CD4-positive, alpha-beta T cell treated with Interleukin-12 subunit alpha and Interleukin-12 subunit beta, for 1 hour (primary cell): ENCODE data around the gene NINL.
"Not testable (repeated sequence)": the region's sequence is repeated elsewhere in the genome, so short reads cannot be mapped to it uniquely, and the experiment has no call there.

ENCODE experiments used
- DNase-seq: peaks from one replicate; pipeline ENCODE4 v3.0.0-alpha.2; 2020

Gene NINL

DNA sequence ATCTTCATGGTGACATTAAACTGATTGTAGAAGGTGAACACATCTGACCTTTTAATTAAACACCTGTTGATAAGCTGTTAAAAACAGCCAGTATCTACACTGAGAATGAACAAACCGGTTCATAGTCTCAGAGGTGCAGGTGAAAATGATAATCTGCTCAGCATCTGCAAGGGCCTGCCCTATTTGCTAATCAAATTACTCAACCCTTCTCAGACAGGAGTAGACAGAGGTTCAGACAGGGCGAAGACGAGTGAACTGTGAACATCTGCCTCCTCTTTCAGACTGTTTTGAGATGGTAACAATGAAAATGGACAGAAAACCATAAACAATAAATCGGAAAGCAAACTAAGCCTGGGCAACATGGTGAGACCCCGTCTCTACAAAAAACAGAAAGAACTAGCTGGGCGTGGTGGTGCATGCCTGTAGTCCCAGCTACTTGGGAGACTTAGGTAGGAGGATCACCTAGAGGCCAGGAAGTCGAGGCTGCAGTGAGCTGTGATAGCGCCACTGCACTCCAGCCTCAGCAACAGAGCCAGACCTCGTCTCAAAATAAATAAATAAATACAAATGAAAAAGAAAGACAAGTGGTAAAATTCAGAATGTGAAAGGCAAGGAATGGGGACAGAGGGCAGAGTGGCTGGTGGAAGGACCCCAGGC is 55.9 kb downstream of the NINL start:
- DNase-seq, result no peak

- DNase-seq, result no peak
Observed at GRCh38 chr20:25527949-25528348, 57.4 kb downstream of the NINL start.

GRCh38 chr20:25526446-25526845 is 58.9 kb downstream of the NINL start:
- DNase-seq, result no peak

DNA sequence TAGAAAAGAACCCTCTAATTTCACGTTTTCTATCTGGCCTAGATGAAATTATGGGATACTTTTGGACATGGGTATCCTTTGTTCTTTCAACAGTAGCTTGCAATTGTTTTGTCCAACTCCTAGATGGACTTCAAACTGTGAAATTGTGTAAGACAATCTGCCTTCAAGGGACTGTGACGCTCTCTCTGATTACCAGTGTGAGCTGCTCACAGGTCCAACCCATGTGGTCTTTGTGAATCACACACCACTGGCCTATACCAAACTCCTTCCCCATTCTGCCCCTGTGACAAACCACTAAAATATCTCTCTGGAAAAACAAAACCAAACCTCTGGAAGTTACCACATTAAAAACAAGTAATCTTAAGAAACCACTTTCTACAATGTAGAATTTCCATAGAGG is 59.5 kb downstream of the NINL start:
- no peak for DNase-seq

GRCh38 chr20:25525295-25525694 is 60.0 kb downstream of the NINL start:
- DNase-seq, result no peak

GRCh38 chr20:25521382-25521781 is 63.9 kb downstream of the NINL start:
- DNase-seq, result no peak

GRCh38 chr20:25517124-25517523 is 68.2 kb downstream of the NINL start:
- no peak for DNase-seq

GRCh38 chr20:25514747-25515340 is 70.5 kb downstream of the NINL start:
- DNase-seq, result no peak

DNA sequence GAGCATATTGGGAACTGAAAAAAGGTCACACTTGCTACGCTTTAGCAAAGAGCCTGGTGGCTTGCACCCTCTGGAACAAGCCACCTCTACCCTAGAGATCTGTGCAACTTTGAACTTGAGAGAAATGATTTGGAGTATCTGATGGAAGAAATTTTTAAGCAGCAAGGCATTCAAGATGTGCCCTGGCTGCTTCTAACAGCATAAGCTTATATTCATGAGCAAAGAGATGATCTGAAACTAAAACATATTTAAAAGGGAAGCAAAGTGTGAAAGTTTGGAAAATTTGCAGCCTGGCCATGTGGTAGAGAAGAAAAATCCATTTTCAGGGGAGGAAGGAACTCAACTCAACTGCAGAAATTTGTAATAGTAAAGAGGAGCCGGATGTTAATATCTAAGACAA is 71.1 kb downstream of the NINL start:
- no peak for DNase-seq

- no peak for DNase-seq
Observed at GRCh38 chr20:25512709-25513108, 72.6 kb downstream of the NINL start.

DNA sequence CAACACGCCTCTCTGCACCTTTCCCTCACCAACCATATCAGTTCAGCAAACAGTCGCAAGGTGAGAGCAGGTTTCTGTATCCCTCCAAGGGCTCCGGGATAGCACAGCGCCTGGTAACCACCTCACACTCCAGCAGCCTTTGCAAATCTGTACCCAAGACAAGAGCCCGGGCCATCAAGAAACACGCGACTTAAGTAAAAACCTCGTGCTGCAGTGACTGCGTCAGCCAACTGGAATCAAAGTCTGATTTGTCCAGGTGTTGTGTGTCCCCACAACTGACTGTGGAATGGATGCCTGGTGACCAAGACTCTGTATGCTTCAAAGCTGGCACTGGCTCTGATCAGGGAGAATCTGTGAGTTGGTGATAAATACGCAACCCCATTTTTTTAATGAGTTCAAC is 74.1 kb downstream of the NINL start:
- no peak for DNase-seq

DNA sequence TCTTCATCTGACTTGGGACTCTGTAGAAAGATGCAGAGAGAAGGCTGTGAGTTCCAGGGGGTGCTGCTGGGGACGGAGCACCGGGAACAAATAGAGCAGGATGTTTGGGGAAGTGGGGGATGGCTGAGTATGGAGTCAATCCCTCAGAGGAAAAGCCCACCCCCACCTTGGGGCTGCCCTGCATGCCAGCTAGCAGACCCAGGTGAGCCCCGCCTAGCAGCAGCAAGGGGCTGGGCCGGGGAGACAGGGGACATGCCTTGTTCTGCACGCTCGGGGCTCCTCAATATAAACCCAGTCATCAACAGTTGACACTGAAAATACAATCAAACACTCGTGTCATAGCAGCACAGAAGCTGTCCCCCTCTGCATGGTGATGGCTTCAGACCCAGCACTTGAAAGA is 74.6 kb downstream of the NINL start:
- DNase-seq, result no peak

DNA sequence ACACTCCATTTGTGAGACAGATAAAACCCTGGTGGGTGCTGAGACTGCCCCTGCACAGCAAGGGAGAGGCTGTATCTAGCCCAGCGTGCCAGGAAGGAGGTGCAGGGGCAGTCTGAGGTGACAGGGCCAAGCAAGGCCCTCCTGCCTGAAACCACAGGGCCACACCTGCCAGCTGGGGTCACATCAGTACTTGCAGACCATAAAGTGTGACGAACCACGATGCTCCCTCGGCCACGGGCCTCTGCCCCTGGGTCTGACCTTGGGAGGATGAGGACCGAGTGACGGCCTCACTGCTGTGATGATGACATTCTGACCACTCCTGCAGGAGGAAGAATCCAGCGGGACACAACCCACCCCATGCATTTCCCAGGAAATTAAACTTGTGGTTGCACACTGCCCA is 75.1 kb downstream of the NINL start:
- DNase-seq, result no peak

DNA sequence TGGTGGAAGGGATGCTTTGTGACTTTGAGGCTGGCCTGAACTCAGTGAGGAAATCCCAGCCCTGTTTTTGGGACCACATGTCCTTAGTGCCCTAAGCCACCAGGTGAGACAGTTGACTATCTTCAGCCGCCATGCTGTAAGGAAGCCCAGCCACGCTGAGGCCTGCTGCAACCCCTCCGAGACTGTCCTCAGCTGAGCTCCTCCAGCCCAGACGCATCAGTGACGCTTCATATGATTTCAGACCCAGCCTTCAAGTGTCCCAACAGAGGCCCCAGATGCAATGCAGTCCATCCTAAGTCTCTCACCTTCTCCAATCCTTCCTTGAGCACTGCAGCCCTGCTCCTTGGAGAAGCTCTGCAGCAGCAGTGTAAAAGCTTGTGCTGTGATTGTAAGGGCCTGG is 76.2 kb downstream of the NINL start:
- DNase-seq, result no peak

DNA sequence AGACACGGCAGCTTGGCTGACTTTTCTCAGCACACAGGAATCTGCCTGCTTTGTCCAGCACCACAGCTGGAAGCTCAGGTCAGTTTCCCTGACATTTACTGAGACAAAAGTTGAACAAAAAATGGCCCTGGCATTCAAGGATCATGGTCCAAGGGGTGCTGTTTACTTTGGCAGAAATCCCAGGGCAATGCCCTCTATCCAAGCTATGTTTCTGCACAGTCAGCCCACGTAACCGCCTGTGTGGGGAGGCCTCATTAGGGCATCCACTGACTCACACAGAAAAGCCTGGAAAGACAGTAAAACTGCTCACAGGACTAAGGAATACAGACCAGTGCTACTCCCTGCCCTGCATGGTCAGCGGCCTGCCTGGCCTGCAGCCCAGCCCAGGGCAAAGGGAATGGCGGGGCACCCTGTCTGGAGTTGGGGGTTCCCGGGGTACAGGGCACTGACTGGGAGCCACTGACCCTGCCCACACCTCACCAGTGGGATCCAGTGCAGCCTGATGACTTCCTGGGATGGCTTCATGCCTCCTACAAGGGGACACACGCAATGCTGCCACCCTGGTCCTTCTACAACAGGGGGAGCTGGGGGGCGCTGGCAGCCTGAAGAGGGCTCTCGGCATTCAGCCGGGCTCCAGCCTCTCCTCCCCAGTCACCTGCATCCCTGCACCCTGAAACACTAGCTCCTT is 77.1 kb downstream of the NINL start:
- no peak for DNase-seq

GRCh38 chr20:25507385-25508082 is 77.8 kb downstream of the NINL start:
- DNase-seq, result no peak

DNA sequence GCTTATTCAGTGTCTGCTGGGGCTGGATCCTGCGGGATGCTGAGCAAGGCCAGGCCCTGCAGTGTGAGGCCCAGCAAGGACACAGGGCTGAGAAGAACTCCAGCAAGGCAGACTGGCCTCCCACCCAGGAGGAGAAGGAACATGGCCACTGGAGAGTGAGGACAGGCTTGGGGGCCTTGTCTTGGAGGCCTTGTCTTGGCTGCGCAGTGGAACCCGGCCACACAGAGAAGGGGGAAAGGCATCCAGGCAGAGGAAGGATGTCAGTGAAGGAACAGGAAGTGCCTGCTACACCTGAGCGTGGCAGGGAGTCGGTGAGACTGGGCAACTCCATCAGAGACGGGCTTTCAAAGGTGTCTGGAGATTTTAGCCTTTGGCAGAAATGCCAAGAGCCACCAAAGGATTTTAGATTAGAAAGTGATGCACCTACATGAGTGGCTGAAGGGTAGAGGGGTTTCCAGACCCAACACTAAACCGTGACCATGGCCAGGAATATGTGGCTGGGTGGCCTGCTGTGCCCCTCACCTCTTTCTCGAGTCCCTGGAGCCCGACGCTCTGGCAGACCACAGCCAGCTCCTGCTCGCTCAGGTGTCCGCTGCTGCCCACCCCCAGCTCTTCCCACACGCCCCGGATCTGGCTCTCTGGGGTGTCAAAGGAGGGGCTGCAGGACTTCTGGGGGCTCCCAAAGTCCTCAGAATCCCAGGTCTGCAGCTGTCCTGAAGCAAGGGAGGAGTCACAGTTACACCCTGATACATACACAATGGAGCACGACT is 80.8 kb downstream of the NINL start:
- no peak for DNase-seq

GRCh38 chr20:25503936-25504335 is 81.4 kb downstream of the NINL start:
- no peak for DNase-seq

GRCh38 chr20:25503051-25503639 is 82.2 kb downstream of the NINL start:
- not testable (repeated sequence) for DNase-seq

DNA sequence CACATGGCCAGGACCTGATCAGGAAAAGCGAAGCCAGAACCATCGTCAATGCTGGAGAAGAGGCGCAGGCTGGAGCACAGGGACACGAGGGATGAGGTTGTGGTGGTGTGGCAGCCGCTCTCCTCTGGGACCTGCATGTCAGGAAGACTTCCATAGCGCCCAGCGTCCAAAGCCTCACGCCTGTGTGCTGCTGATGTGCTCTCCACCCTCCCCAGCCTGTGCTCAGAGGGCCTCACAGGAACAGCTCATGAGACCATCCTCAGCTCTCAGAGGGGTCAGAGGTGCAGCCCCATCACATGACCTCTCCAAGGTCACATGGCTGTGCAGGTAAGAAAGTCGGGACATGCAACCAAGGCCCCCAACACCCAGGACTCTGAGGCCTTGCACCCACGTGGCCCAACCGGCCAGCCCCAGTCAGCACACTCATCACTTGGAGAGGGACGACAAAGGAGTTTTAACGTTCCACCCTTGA is 84.4 kb downstream of the NINL start:
- DNase-seq, result no peak

GRCh38 chr20:25499855-25500434 is 85.4 kb downstream of the NINL start:
- no peak for DNase-seq

GRCh38 chr20:25499031-25499430 is 86.3 kb downstream of the NINL start:
- no peak for DNase-seq
